Gastroesophageal sphincter (tissue), 4 donors: ENCODE results near the gene SPEM3. TPM values are rescaled to one million over a fixed set of nuclear protein-coding genes. Genes with fewer than 3 reads are reported as not detected.

Source experiments
- ATAC-seq: fragments of 150-250 bp; one replicate; pipeline ENCODE4 v1.9.1; 2016; ENCODE audit warnings: mild to moderate bottlenecking, moderate library complexity
- H3K27ac ChIP-seq, 4 donors: fragments of 200-600 bp; sonication (generic) in 3 of 4; 1 replicate in 3 of 4; 2 replicates in 1 of 4; pipeline ENCODE4 v1.5.1; 2016 to 2019
- H3K27me3 ChIP-seq: fragments of 200-600 bp; sonication (generic); one replicate; pipeline ENCODE4 v1.5.1; 2019
- H3K36me3 ChIP-seq, 2 donors: fragments of 200-600 bp; sonication (generic); one replicate each; pipeline ENCODE4 v1.5.1; 2019; ENCODE audit warnings: control low read depth in 1 of 2
- H3K4me1 ChIP-seq, 3 donors: fragments of 200-600 bp; sonication (generic); 1 replicate in 2 of 3; 2 replicates in 1 of 3; pipeline ENCODE4 v1.5.1; 2016 to 2019; ENCODE audit warnings: control low read depth in 2 of 3
- H3K4me3 ChIP-seq, 2 donors: fragments of 200-600 bp; sonication (generic); one replicate each; pipeline ENCODE4 v1.5.1; 2019; ENCODE audit warnings: mild to moderate bottlenecking in 1 of 2, moderate library complexity in 1 of 2
- H3K9me3 ChIP-seq, 3 donors: fragments of 200-600 bp; sonication (generic); one replicate each; pipeline ENCODE4 v1.5.1; 2017 to 2019; ENCODE audit warnings: control low read depth in 2 of 3
- EP300 ChIP-seq: sonication (generic); formaldehyde crosslinking; IDR thresholded peaks from one replicate; pipeline ENCODE4 v1.6.1; 2017; ENCODE audit warnings: antibody characterized with exemption, mild to moderate bottlenecking
- POLR2A ChIP-seq, 2 donors: fragments of 450-650 bp; IDR thresholded peaks; one replicate each; pipeline ENCODE4 v1.6.1; 2017; ENCODE audit warnings: antibody characterized with exemption in 2 of 2, mild to moderate bottlenecking in 2 of 2, moderate library complexity in 1 of 2
- POLR2AphosphoS5 ChIP-seq: sonication (generic); formaldehyde crosslinking; IDR thresholded peaks from one replicate; pipeline ENCODE4 v1.6.1; 2017; ENCODE audit warnings: antibody characterized with exemption
- WGBS, 2 donors: methylation state at CpG; one replicate each; pipeline ENCODE4 v1.1.5; 2018; ENCODE audit warnings: low coverage in 1 of 2; 5-methylcytosine and 5-hydroxymethylcytosine counted together
- total RNA-seq, 4 donors: library from RNA; depleted of rRNA; stranded (reverse); fragments of >200 nt; gene quantifications; one replicate each; pipeline ENCODE4 v1.1.0, GENCODE V29; 2016
- TF ChIP-seq, protein P1 (sequence below), 4 experiments: fragments of 200-600 bp in 2 of 4; fragments of 450-650 bp in 2 of 4; sonication (generic) in 1 of 4; IDR thresholded peaks; one replicate each; pipeline ENCODE4 v1.5.1; 2017 to 2019; ENCODE audit warnings: antibody characterized with exemption in 4 of 4, mild to moderate bottlenecking in 2 of 4, moderate library complexity in 2 of 4

The SPEM3 gene
- total RNA-seq, 4 donors from 2014 or later: 0.08 TPM; not detected in 3

DNA sequence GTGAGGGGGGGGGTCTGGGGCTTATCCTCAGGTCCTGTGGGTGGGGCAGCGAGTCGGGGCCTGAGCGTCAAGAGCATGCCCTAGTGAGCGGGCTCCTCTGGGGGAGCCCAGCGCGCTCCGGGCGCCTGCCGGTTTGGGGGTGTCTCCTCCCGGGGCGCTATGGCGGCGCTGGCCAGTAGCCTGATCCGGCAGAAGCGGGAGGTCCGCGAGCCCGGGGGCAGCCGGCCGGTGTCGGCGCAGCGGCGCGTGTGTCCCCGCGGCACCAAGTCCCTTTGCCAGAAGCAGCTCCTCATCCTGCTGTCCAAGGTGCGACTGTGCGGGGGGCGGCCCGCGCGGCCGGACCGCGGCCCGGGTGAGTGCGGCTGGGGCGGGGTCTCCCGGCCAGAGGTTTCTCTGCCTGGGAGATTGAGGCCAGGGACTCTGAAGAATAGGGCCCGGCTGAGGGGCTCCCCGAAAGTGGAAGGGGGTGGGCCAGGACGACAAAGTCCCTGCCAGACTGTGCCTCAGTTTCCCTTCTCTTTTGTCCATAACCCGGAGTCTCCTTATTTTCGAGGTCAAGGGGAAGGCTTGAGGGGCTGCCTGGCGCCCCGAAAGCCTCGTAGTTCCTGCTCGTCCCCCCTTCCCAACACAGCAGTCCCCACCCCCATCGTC, 10.9 kb downstream of the SPEM3 start, which contains the start of gene FGF11:
TSS of gene FGF11 (plus strand) at position 51 of the 651 bp plus-strand sequence. CDS start at position 160, 109 bp downstream.
- no peaks in the 10 kb centered on the region for H3K9me3 ChIP-seq
- H3K27me3 ChIP-seq: peaks cover 93% of the 10 kb centered on the region
- TF ChIP-seq POLR2AphosphoS5 (no peak), POLR2A (IDR thresholded peaks at IDR 0.05) (no peak), EP300 (no peak)
- TF ChIP-seq, protein P1, sequence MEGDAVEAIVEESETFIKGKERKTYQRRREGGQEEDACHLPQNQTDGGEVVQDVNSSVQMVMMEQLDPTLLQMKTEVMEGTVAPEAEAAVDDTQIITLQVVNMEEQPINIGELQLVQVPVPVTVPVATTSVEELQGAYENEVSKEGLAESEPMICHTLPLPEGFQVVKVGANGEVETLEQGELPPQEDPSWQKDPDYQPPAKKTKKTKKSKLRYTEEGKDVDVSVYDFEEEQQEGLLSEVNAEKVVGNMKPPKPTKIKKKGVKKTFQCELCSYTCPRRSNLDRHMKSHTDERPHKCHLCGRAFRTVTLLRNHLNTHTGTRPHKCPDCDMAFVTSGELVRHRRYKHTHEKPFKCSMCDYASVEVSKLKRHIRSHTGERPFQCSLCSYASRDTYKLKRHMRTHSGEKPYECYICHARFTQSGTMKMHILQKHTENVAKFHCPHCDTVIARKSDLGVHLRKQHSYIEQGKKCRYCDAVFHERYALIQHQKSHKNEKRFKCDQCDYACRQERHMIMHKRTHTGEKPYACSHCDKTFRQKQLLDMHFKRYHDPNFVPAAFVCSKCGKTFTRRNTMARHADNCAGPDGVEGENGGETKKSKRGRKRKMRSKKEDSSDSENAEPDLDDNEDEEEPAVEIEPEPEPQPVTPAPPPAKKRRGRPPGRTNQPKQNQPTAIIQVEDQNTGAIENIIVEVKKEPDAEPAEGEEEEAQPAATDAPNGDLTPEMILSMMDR (IDR thresholded peaks at IDR 0.05): no peak
- no peak for ATAC-seq
- peak within 1 kb of the TSS in 1 of 2 donors; percentile 49 for H3K4me3 ChIP-seq
- H3K36me3 ChIP-seq: no peaks in the 10 kb centered on the region
- H3K27ac ChIP-seq: peak within 1 kb of the TSS in 2 of 4 donors; percentile 1 to 49
- peaks cover 5 to 68% (median 36%) of the 10 kb centered on the region in 3 donors for H3K4me1 ChIP-seq
- 0 to 3% methylated on average over 9 to 10 of the region's 50 CpGs for WGBS, 2 donors

DNA sequence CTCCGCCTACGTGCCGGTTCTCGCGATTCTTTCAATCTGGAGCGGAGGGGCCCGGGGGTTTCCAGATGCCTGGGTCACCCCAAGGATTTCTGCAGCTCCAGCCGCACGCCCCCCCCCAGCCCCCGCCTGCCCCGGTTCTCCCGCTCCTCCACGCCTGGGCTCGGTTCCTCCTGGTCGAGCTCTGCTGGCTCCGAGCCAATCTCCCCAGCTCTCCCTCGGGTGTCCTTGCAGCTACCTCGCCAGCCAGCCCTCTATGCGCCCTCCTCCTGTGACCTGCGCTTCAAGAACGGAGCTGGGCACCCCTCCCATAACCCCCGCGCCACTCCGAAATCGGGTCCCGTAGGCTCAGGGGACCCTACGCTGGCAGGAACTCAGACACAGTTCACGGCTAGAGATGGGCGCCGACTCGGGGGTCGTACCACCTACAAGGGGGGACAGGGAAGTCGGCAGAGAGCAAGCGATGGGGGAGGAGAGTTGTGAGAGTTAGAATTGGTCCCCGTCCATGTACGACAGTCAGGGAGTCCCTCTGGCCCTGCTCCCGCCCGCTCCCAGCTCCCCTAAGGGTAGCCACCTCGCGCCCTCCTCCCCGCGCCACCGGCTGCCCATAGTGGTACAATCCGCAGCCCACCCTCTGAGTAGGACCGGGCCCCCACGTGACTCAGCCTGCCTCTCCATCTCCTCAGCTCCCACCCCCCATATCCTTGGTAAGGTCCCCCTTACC, 11.6 kb downstream of the SPEM3 start:
- ATAC-seq: no peak
- no peak for TF ChIP-seq EP300
- TF ChIP-seq POLR2AphosphoS5: no peak
- TF ChIP-seq, protein P1 (IDR thresholded peaks at IDR 0.05): no peak
- no peak for TF ChIP-seq POLR2A (IDR thresholded peaks at IDR 0.05)
- H3K4me3 ChIP-seq: peak overlapping the region in 1 of 2 donors; percentile 47
- peaks cover 95% of the 10 kb centered on the region for H3K27me3 ChIP-seq
- H3K36me3 ChIP-seq: no peaks in the 10 kb centered on the region
- H3K27ac ChIP-seq: no peak overlapping the region
- H3K9me3 ChIP-seq: no peaks in the 10 kb centered on the region
- 0% methylated on average over 8 to 9 of the region's 46 CpGs for WGBS, 2 donors
- H3K4me1 ChIP-seq: peaks cover 5 to 68% (median 41%) of the 10 kb centered on the region in 3 donors

DNA sequence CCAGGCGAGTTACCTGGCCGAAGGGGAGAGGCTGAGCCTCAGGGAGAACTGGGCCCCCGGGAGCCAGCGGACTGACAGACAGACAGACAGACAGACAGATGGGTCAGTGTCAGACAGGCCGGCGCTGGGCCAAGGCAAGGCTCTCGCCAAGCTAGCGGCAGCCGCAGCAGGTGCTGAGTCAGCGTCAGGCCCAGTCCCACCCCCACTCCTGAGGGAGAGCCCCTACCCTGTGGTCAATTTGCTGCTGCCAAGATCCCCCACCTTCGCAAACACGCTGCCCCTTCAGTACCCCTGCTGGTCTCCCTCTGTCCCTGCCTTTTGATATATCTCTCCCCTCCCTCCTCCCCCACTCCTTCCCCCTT, 12.2 kb downstream of the SPEM3 start:
- H3K36me3 ChIP-seq: no peaks in the 10 kb centered on the region
- no peaks in the 10 kb centered on the region for H3K9me3 ChIP-seq
- peaks cover 95% of the 10 kb centered on the region for H3K27me3 ChIP-seq
- ATAC-seq: no peak
- TF ChIP-seq EP300 (no peak), POLR2A (IDR thresholded peaks at IDR 0.05) (no peak), POLR2AphosphoS5 (no peak)
- TF ChIP-seq, protein P1 (IDR thresholded peaks at IDR 0.05): no peak
- H3K4me1 ChIP-seq: peaks cover 5 to 68% (median 39%) of the 10 kb centered on the region in 3 donors
- peak overlapping the region in 1 of 2 donors; percentile 47 for H3K4me3 ChIP-seq
- no peak overlapping the region for H3K27ac ChIP-seq
- whole genome bisulfite sequencing, 2 donors: 20% methylated on average over 4 of the region's 12 CpGs; no CpG with 5 or more reads in 1 of the 2 donors

DNA sequence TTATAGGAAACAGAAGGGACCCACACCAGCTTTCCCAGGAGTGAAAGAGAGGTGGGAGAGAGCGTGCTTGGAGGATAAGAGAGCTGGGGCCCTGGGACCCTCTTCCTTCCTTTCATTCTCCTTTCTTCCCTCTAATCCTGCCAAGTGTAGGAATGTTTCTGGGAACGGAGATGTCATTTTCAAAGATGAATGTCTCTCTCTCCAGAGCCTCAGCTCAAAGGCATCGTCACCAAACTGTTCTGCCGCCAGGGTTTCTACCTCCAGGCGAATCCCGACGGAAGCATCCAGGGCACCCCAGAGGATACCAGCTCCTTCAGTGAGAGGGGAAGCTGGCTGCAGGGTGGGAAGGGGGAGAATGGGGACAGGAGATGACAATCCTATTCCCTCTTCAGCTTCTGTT, 12.6 kb downstream of the SPEM3 start:
- peaks cover 5 to 66% (median 35%) of the 10 kb centered on the region in 3 donors for H3K4me1 ChIP-seq
- 0 to 25% methylated on average over 1 of the region's 7 CpGs for WGBS, 2 donors
- ATAC-seq: no peak
- TF ChIP-seq EP300 (no peak), POLR2AphosphoS5 (no peak), POLR2A (IDR thresholded peaks at IDR 0.05) (no peak)
- TF ChIP-seq, protein P1 (IDR thresholded peaks at IDR 0.05): no peak
- no peaks in the 10 kb centered on the region for H3K36me3 ChIP-seq
- H3K9me3 ChIP-seq: no peaks in the 10 kb centered on the region
- peaks cover 95% of the 10 kb centered on the region for H3K27me3 ChIP-seq
- H3K27ac ChIP-seq: no peak overlapping the region
- no peak overlapping the region for H3K4me3 ChIP-seq
